Endometrial microvascular endothelial cells (primary cell): ENCODE measurements around the gene ZNF236. TPM values are rescaled to one million over a fixed set of nuclear protein-coding genes. Genes with fewer than 3 reads are reported as not detected.

Experiments used
- in situ Hi-C: cut with HindIII; loops from 2 replicates; pipeline ENCODE4 v1.10.0; 2017; ENCODE audit warnings: low sequenced_read_pairs, low pct_unique_long_range_greater_than_20kb; ENCODE audit errors: inconsistent ontology term
- total RNA-seq: library from RNA; depleted of rRNA; stranded (reverse); fragments of >200 nt; gene quantifications from one replicate; pipeline ENCODE4 v1.2.3, GENCODE V29; 2015; ENCODE audit errors: inconsistent ontology term

ZNF236 gene
- total RNA-seq, 1 donor from 2014 or later = 4.2 TPM

GRCh38 chr18:76892832-76893231 lies 70.5 kb downstream of the ZNF236 start:
- in situ Hi-C loops = no loop called here

- in situ Hi-C loops = no loop called here
Measured at GRCh38 chr18:76894566-76895346, 72.4 kb downstream of the ZNF236 start.

GRCh38 chr18:76895498-76895897 lies 73.1 kb downstream of the ZNF236 start:
- in situ Hi-C loops = no loop called here

GRCh38 chr18:76896677-76897076 lies 74.3 kb downstream of the ZNF236 start:
- in situ Hi-C loops = no loop called here

- in situ Hi-C loops = no loop called here
Measured at GRCh38 chr18:76897257-76897656, 74.9 kb downstream of the ZNF236 start.

GRCh38 chr18:76903386-76903785 lies 81.0 kb downstream of the ZNF236 start:
- in situ Hi-C loops = no loop called here

- in situ Hi-C loops = no loop called here
Measured at GRCh38 chr18:76905821-76906220, 83.5 kb downstream of the ZNF236 start.

GRCh38 chr18:76908277-76908676 lies 85.9 kb downstream of the ZNF236 start:
- in situ Hi-C loops = no loop called here

GRCh38 chr18:76909439-76909838 lies 87.1 kb downstream of the ZNF236 start:
- in situ Hi-C loops = no loop called here

- in situ Hi-C loops = no loop called here
Measured at GRCh38 chr18:76911440-76911839, 89.1 kb downstream of the ZNF236 start.

GRCh38 chr18:76913583-76913982 lies 91.2 kb downstream of the ZNF236 start:
- in situ Hi-C loops = no loop called here

GRCh38 chr18:76914314-76914713 lies 92.0 kb downstream of the ZNF236 start:
- in situ Hi-C loops = no loop called here

GRCh38 chr18:76914796-76915195 lies 92.4 kb downstream of the ZNF236 start:
- in situ Hi-C loops = no loop called here

- in situ Hi-C loops = no loop called here
Measured at GRCh38 chr18:76915456-76915855, 93.1 kb downstream of the ZNF236 start.

- in situ Hi-C loops = no loop called here
Measured at GRCh38 chr18:76920974-76921373, 98.6 kb downstream of the ZNF236 start.

GRCh38 chr18:76922107-76922506 lies 99.8 kb downstream of the ZNF236 start:
- in situ Hi-C loops = no loop called here

GRCh38 chr18:76923485-76924085 lies 101.2 kb downstream of the ZNF236 start:
- in situ Hi-C loops = no loop called here

GRCh38 chr18:76925501-76925900 lies 103.1 kb downstream of the ZNF236 start:
- in situ Hi-C loops = no loop called here

GRCh38 chr18:76927223-76927725 lies 104.9 kb downstream of the ZNF236 start:
- in situ Hi-C loops = no loop called here

GRCh38 chr18:76928179-76928868 lies 106.0 kb downstream of the ZNF236 start:
- in situ Hi-C loops = no loop called here
